ENCODE results near the gene STUB1. TPM values are rescaled to one million over a fixed set of nuclear protein-coding genes. Genes with fewer than 3 reads are reported as not detected.

Gene STUB1
- 100 to 1,000 TPM; 183 to 225 (median 194) TPM for polyA plus RNA-seq

- peaks cover 7 to 11% (median 7%) of the 10 kb centered on the region in 3 donors for H3K27me3 Mint-ChIP-seq (ENCODE audit: low read depth in 3 of 3)
- H3K4me3 Mint-ChIP-seq: peak within 1 kb of the TSS; percentile 69 to 86 (median 81)
- peaks cover 0 to 2% (median 0%) of the 10 kb centered on the region in 3 donors for H3K36me3 Mint-ChIP-seq
- peak within 1 kb of the TSS in 4 of 6 donors; percentile 60 to 82 (median 76) for H3K27ac Mint-ChIP-seq
- H3K9me3 Mint-ChIP-seq: no peaks in the 10 kb centered on the region
- H3K4me1 Mint-ChIP-seq: peaks cover 11 to 24% of the 10 kb centered on the region in 2 donors
- peak; percentile 85 to 88 (median 87) for DNase-seq
Measured at GRCh38 chr16:679814-680624, at the start of gene STUB1. STUB1 (plus strand) TSS chr16:680410; CDS start chr16:680526, 116 bp downstream.

DNA sequence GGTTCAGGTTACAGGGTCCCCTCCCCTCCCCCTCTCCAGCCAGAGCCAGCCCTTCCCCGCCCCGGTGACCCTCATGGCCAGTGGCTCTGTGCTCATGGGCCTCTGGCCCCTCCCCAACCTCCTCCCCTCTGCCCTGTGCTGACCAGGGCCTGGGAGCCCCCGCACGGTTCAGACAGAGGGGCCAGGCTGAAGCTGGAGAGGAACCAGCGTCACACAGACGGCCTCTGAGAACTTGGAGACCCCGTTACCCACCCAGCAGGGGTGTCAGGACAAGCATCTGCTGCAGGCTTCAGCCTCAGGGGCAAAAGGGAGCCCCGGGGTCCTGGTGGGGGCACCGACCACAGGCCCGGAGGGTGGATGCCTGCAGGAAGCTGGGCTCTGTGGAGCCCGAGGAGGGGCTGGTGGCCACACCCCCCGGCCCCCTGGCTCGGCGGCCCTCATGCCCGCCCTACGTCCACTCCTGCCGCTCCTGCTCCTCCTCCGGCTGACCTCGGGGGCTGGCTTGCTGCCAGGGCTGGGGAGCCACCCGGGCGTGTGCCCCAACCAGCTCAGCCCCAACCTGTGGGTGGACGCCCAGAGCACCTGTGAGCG lies 49.3 kb upstream of the STUB1 start, which contains the start of gene WFIKKN1:
Gene WFIKKN1 (plus strand): TSS at position 171 of the 591 bp plus-strand sequence. CDS start 269 bp downstream, at position 440.
- no peaks in the 10 kb centered on the region for H3K27me3 Mint-ChIP-seq (ENCODE audit: low read depth in 3 of 3)
- H3K36me3 Mint-ChIP-seq: peaks cover 0 to 5% (median 0%) of the 10 kb centered on the region in 3 donors
- H3K4me1 Mint-ChIP-seq: peaks cover 0 to 1% of the 10 kb centered on the region in 2 donors
- H3K27ac Mint-ChIP-seq: no peak within 1 kb of the TSS
- no peak within 1 kb of the TSS for H3K4me3 Mint-ChIP-seq
- DNase-seq: no peak
- H3K9me3 Mint-ChIP-seq: no peaks in the 10 kb centered on the region

DNA sequence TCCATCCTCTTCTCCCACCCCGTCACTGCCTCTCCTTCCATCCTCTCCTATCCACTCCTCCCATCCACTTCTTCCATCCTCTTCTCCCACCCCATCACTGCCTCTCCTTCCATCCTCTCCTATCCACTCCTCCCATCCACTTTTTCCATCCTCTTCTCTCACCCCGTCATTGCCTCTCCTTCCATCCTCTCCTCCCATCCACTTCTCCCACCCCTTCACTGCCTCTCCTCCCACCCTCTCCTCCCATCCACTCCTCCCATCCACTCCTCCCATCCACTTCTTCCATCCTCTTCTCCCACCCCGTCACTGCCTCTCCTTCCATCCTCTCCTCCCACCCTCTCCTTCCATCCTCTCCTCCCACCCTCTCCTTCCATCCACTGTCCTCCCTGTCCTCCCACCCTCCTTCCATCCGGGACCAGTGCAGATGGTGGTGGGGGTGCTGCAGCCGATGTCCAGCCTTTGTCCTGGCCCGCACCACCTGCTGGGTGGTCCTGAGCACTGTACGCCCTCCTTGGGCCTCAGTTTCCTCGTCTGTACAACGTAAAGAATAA lies 48.3 kb upstream of the STUB1 start:
- peaks cover 0 to 6% of the 10 kb centered on the region in 2 donors for H3K4me1 Mint-ChIP-seq
- H3K27ac Mint-ChIP-seq: no peak overlapping the region
- peaks cover 0 to 5% (median 0%) of the 10 kb centered on the region in 3 donors for H3K36me3 Mint-ChIP-seq
- H3K9me3 Mint-ChIP-seq: peaks cover 0 to 2% (median 0%) of the 10 kb centered on the region in 6 donors
- H3K4me3 Mint-ChIP-seq: no peak overlapping the region
- DNase-seq: no peak
- peaks cover 7% of the 10 kb centered on the region in 3 donors for H3K27me3 Mint-ChIP-seq (ENCODE audit: low read depth in 3 of 3)

DNA sequence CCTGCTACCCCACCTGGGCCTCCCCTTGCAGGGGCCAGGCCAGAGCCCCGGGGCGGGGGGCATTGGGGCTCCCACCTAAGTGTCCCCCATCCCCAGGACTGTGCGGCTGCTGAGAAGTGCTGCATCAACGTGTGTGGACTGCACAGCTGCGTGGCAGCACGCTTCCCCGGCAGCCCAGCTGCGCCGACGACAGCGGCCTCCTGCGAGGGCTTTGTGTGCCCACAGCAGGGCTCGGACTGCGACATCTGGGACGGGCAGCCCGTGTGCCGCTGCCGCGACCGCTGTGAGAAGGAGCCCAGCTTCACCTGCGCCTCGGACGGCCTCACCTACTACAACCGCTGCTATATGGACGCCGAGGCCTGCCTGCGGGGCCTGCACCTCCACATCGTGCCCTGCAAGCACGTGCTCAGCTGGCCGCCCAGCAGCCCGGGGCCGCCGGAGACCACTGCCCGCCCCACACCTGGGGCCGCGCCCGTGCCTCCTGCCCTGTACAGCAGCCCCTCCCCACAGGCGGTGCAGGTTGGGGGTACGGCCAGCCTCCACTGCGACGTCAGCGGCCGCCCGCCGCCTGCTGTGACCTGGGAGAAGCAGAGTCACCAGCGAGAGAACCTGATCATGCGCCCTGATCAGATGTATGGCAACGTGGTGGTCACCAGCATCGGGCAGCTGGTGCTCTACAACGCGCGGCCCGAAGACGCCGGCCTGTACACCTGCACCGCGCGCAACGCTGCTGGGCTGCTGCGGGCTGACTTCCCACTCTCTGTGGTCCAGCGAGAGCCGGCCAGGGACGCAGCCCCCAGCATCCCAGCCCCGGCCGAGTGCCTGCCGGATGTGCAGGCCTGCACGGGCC lies 47.5 kb upstream of the STUB1 start:
- H3K4me3 Mint-ChIP-seq: no peak overlapping the region

GRCh38 chr16:633336-634050 lies 46.7 kb upstream of the STUB1 start:
- H3K36me3 Mint-ChIP-seq: peaks cover 0 to 5% (median 0%) of the 10 kb centered on the region in 3 donors
- no peak for DNase-seq
- no peak overlapping the region for H3K27ac Mint-ChIP-seq
- peaks cover 8 to 10% (median 9%) of the 10 kb centered on the region in 3 donors for H3K27me3 Mint-ChIP-seq (ENCODE audit: low read depth in 3 of 3)
- H3K4me3 Mint-ChIP-seq: no peak overlapping the region
- peaks cover 0 to 2% (median 0%) of the 10 kb centered on the region in 6 donors for H3K9me3 Mint-ChIP-seq
- peaks cover 0 to 9% of the 10 kb centered on the region in 2 donors for H3K4me1 Mint-ChIP-seq

More for the DNA sequence above, 47.5 kb upstream of the STUB1 start:
- H3K27ac Mint-ChIP-seq: no peak overlapping the region
- no peak for DNase-seq
- H3K9me3 Mint-ChIP-seq: peaks cover 0 to 2% (median 0%) of the 10 kb centered on the region in 6 donors
- H3K27me3 Mint-ChIP-seq (ENCODE audit: low read depth in 3 of 3): peaks cover 7 to 9% (median 8%) of the 10 kb centered on the region in 3 donors
- H3K36me3 Mint-ChIP-seq: peaks cover 0 to 5% (median 0%) of the 10 kb centered on the region in 3 donors
- H3K4me1 Mint-ChIP-seq: peaks cover 0 to 7% of the 10 kb centered on the region in 2 donors

DNA sequence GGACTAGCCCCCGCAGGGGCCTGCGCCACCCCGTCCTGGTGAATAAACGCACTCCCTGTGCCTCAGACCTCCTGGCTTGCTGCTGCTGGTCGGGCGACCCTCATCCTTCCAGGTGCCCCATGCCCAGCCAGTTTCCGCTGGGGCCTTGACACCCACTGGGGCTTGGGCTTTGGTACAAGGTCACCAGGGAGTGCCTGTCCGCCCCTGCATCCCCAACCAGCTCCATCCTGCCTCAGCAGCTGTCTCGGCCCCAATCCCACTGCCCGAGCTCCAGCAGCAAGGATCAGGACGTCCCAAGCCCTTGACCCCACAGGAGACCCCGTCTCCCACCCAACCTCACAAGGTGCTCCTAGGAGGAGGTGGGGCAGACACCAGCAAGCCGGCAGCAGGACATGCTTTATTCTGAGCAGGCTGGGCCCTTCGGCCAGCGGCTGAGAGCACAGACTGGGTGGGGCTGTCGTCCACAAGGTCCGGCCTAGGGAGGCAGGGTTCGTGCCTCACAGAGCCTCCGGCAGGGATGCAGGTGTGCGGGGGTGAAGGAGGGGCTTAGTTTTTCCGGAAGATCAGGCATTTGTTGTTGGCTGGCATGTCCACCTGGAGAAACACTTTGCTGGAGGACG lies 46.0 kb upstream of the STUB1 start:
- Mint-ChIP-seq H3K4me3 (peak overlapping the region in 4 of 5 donors; percentile 14 to 64 (median 46)), H3K4me1 (peaks cover 0 to 9% of the 10 kb centered on the region in 2 donors), H3K36me3 (no peaks in the 10 kb centered on the region), H3K27me3 (ENCODE audit: low read depth in 3 of 3) (peaks cover 8 to 10% (median 9%) of the 10 kb centered on the region in 3 donors), H3K27ac (no peak overlapping the region), H3K9me3 (peaks cover 0 to 2% (median 0%) of the 10 kb centered on the region in 6 donors)
- no peak for DNase-seq

- peaks cover 8 to 10% (median 9%) of the 10 kb centered on the region in 3 donors for H3K27me3 Mint-ChIP-seq (ENCODE audit: low read depth in 3 of 3)
- H3K4me3 Mint-ChIP-seq: peak overlapping the region; percentile 20 to 75 (median 52)
- peaks cover 0 to 2% (median 0%) of the 10 kb centered on the region in 6 donors for H3K9me3 Mint-ChIP-seq
- peaks cover 0 to 9% of the 10 kb centered on the region in 2 donors for H3K4me1 Mint-ChIP-seq
- H3K27ac Mint-ChIP-seq: no peak overlapping the region
- H3K36me3 Mint-ChIP-seq: no peaks in the 10 kb centered on the region
- DNase-seq: no peak
Measured at GRCh38 chr16:634996-635395, 45.2 kb upstream of the STUB1 start.

DNA sequence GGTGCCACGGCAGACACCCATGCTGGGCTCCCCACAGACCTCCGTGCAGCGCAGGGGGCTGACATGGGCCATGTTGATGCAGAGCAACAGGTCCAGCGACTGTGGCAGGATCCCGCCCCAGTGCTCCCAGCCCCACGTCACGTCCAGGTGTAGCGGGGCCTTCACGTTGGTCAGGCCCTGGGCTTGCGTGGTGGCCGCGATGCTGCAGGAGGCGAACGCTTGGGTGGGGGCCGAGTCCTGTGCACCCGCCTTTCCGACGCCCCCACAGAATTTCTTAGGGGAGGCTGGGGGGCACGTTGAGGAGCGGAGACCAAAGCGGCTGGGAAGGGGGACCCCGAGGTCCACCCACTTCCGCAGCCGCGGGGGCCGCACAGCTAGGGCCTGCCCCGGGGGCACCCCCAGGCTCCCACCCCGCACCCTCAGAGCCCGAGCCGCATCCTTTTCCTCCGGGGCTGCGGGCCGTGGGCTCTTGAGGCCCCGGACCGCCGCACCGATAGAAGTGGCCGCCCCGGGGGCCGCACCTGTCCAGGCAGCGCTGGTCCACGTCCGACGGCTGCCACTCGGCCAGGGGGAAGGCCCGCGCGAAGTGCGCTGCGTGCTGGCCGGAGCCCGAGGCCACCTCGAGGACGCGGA lies 44.5 kb upstream of the STUB1 start:
- peaks cover 0 to 12% of the 10 kb centered on the region in 2 donors for H3K4me1 Mint-ChIP-seq
- H3K36me3 Mint-ChIP-seq: no peaks in the 10 kb centered on the region
- H3K27ac Mint-ChIP-seq: peak overlapping the region in 1 of 6 donors; percentile 94
- peak overlapping the region; percentile 18 to 98 (median 38) for H3K4me3 Mint-ChIP-seq
- DNase-seq: peak in 1 of 3 donors; percentile 11
- H3K27me3 Mint-ChIP-seq (ENCODE audit: low read depth in 3 of 3): peaks cover 8 to 10% (median 9%) of the 10 kb centered on the region in 3 donors
- H3K9me3 Mint-ChIP-seq: peaks cover 0 to 2% (median 0%) of the 10 kb centered on the region in 6 donors

- Mint-ChIP-seq H3K9me3 (peaks cover 0 to 2% (median 0%) of the 10 kb centered on the region in 6 donors), H3K4me1 (peaks cover 0 to 13% of the 10 kb centered on the region in 2 donors), H3K36me3 (no peaks in the 10 kb centered on the region), H3K4me3 (peak within 1 kb of the TSS; percentile 95 to 99 (median 98)), H3K27ac (peak within 1 kb of the TSS; percentile 90 to 98 (median 96)), H3K27me3 (ENCODE audit: low read depth in 3 of 3) (peaks cover 8 to 10% (median 9%) of the 10 kb centered on the region in 3 donors)
- peak; percentile 92 for DNase-seq
Measured at GRCh38 chr16:636206-637080, 43.8 kb upstream of the STUB1 start, which contains the start of gene METTL26. METTL26 (minus strand) TSS chr16:636305; CDS start chr16:636290, 15 bp downstream.

DNA sequence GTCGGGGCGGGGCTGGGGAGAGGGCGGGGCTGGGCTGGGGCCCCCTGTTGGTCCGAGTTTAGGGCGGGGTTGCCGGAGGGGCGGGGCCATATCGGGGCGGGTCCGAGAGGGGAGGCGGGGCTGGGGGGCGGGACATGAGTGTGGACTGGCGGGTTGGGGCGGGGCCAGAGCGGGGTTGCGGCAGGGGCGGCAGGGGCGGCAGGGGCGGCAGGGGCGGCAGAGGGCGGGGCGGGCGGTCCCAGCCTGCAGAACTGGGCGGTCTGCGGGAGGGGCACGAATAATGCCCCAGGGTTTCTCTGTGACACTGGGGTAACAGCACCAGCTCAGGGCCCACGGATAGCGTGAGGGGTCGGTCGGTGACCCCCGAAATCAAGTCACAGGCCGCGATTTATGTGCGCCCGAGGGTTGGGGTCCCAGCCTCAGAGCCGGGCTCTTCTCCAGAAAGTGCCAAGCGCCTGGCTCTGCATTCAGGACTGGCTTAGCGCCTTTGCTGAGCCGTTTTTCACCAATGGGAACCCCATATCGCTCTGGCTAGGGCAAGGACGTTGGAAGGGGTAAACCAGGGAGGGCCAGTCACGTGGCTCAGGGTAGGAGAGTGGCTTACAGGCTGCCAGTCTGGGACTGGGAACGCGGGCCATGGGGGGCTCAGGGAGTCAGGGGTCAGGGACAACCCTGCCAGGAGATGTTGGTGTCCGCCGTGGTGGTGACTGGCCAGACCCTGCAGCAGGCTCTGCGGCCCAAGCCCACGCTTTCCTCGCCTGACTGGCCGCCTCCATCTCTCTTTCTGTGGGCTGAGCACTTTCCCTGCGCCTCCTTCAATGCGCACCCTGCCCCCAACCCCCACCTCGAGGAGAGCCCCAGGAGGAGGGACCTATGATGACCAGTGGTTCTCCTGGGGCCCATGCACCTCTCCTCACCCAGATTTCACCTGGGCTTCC lies 42.9 kb upstream of the STUB1 start:
- H3K4me1 Mint-ChIP-seq: peaks cover 0 to 13% of the 10 kb centered on the region in 2 donors
- H3K36me3 Mint-ChIP-seq: no peaks in the 10 kb centered on the region
- peak overlapping the region; percentile 17 to 98 (median 96) for H3K27ac Mint-ChIP-seq
- H3K4me3 Mint-ChIP-seq: peak overlapping the region; percentile 95 to 99 (median 98)
- peaks cover 8 to 10% (median 9%) of the 10 kb centered on the region in 3 donors for H3K27me3 Mint-ChIP-seq (ENCODE audit: low read depth in 3 of 3)
- no peak for DNase-seq
- H3K9me3 Mint-ChIP-seq: peaks cover 0 to 2% (median 0%) of the 10 kb centered on the region in 6 donors

Data from immature natural killer cell (primary cell).